Measurements from ENCODE around the gene CELSR2. TPM values are rescaled to one million over a fixed set of nuclear protein-coding genes. Genes with fewer than 3 reads are reported as not detected.
"Not testable (repeated sequence)": the region's sequence is repeated elsewhere in the genome, so short reads cannot be mapped to it uniquely, and the experiment has no call there.

CELSR2 gene
- total RNA-seq: 4.3 and 5.1 TPM in 2 replicates

- DNase-seq (ENCODE audit: extremely low read depth, low read depth, low spot score): no peak
Observed at GRCh38 chr1:109248797-109249629, at the start of gene CELSR2. TSS of gene CELSR2 (plus strand) at chr1:109249539. CDS start at chr1:109250080, 541 bp downstream.

- no peak for DNase-seq (ENCODE audit: extremely low read depth, low read depth, low spot score)
Observed at GRCh38 chr1:109199710-109200109, 49.6 kb upstream of the CELSR2 start.

GRCh38 chr1:109201123-109201703 lies 48.1 kb upstream of the CELSR2 start:
- DNase-seq (ENCODE audit: extremely low read depth, low read depth, low spot score): no peak

- no peak for DNase-seq (ENCODE audit: extremely low read depth, low read depth, low spot score)
Observed at GRCh38 chr1:109204484-109204883, 44.9 kb upstream of the CELSR2 start.

- no peak for DNase-seq (ENCODE audit: extremely low read depth, low read depth, low spot score)
Observed at GRCh38 chr1:109206339-109206738, 43.0 kb upstream of the CELSR2 start.

- DNase-seq (ENCODE audit: extremely low read depth, low read depth, low spot score): no peak
Observed at GRCh38 chr1:109207467-109208103, 41.8 kb upstream of the CELSR2 start.

- no peak for DNase-seq (ENCODE audit: extremely low read depth, low read depth, low spot score)
Observed at GRCh38 chr1:109208394-109208793, 40.9 kb upstream of the CELSR2 start.

GRCh38 chr1:109208836-109209463 lies 40.4 kb upstream of the CELSR2 start:
- no peak for DNase-seq (ENCODE audit: extremely low read depth, low read depth, low spot score)

- DNase-seq (ENCODE audit: extremely low read depth, low read depth, low spot score): no peak
Observed at GRCh38 chr1:109210058-109210457, 39.3 kb upstream of the CELSR2 start.

GRCh38 chr1:109213345-109213823 lies 36.0 kb upstream of the CELSR2 start:
- no peak for DNase-seq (ENCODE audit: extremely low read depth, low read depth, low spot score)

- no peak for DNase-seq (ENCODE audit: extremely low read depth, low read depth, low spot score)
Observed at GRCh38 chr1:109213824-109214693, 35.3 kb upstream of the CELSR2 start, which contains the start of gene SARS1. TSS of gene SARS1 (plus strand) at chr1:109213918. CDS start at chr1:109213993, 75 bp downstream.

- DNase-seq (ENCODE audit: extremely low read depth, low read depth, low spot score): no peak
Observed at GRCh38 chr1:109214695-109215623, 34.4 kb upstream of the CELSR2 start.

GRCh38 chr1:109216662-109217061 lies 32.7 kb upstream of the CELSR2 start:
- DNase-seq (ENCODE audit: extremely low read depth, low read depth, low spot score): no peak

GRCh38 chr1:109218516-109218915 lies 30.8 kb upstream of the CELSR2 start:
- no peak for DNase-seq (ENCODE audit: extremely low read depth, low read depth, low spot score)

GRCh38 chr1:109221201-109221600 lies 28.1 kb upstream of the CELSR2 start:
- DNase-seq (ENCODE audit: extremely low read depth, low read depth, low spot score): not testable (repeated sequence)

GRCh38 chr1:109225308-109225707 lies 24.0 kb upstream of the CELSR2 start:
- DNase-seq (ENCODE audit: extremely low read depth, low read depth, low spot score): no peak

- DNase-seq (ENCODE audit: extremely low read depth, low read depth, low spot score): no peak
Observed at GRCh38 chr1:109225711-109226445, 23.5 kb upstream of the CELSR2 start.

GRCh38 chr1:109228167-109228566 lies 21.2 kb upstream of the CELSR2 start:
- no peak for DNase-seq (ENCODE audit: extremely low read depth, low read depth, low spot score)
